IMR-90 (cell line): ENCODE data around the gene E4F1. TPM values are rescaled to one million over a fixed set of nuclear protein-coding genes. Genes with fewer than 3 reads are reported as not detected.

Experiments used
- ATAC-seq: fragments of 200-7000 bp; cut with Tn5 transposase; 2 replicates; pipeline ENCODE4 v1.9.1; 2020; ENCODE audit warnings: low read depth, mild to moderate bottlenecking, moderate library complexity
- BruUV-seq: library from RNA; stranded (reverse); fragments of 400-500 nt; replicated peaks from 2 replicates; lab custom pipeline; 2021; lab: Mats Ljungman, UMichigan
- CTCF ChIA-PET: fragments of 300-600 bp; formaldehyde crosslinking; extraction: SDS; loops from one replicate; lab custom pipeline; 2021; ENCODE audit warnings: antibody characterized with exemption; lab: Yijun Ruan, JAX
- POLR2A ChIA-PET: fragments of 300-600 bp; sonication (Branson Sonifier 250); formaldehyde crosslinking; loops from one replicate; lab custom pipeline; 2022; ENCODE audit warnings: antibody characterized with exemption; ENCODE audit not compliant: unreplicated experiment; lab: Charles Lee
- DNase-seq: peaks from one replicate; pipeline ENCODE4 v3.0.0; 2013
- H2AFZ ChIP-seq: replicated peaks from 2 replicates; pipeline ENCODE3; 2013; ENCODE audit warnings: low read length, mild to moderate bottlenecking; ENCODE audit not compliant: poor library complexity
- H2AK5ac ChIP-seq: 2 replicates; pipeline ENCODE4 v1.6.1; 2013; ENCODE audit warnings: low read depth, low read length, inconsistent platforms
- H2AK9ac ChIP-seq: replicated peaks from 2 replicates; pipeline ENCODE3; 2013; ENCODE audit warnings: mild to moderate bottlenecking, low read depth, low read length, moderate library complexity; ENCODE audit not compliant: poor library complexity
- H2BK120ac ChIP-seq: 2 replicates; pipeline ENCODE4 v1.6.1; 2013; ENCODE audit warnings: low read depth, low read length, inconsistent platforms
- H2BK15ac ChIP-seq: 3 replicates; pipeline ENCODE4 v1.6.1; 2013; ENCODE audit warnings: low read depth, low read length, inconsistent platforms
- H2BK20ac ChIP-seq: 2 replicates; pipeline ENCODE4 v1.6.1; 2013; ENCODE audit warnings: low read depth, mild to moderate bottlenecking, inconsistent platforms, low read length, moderate library complexity
- H2BK5ac ChIP-seq: 2 replicates; pipeline ENCODE4 v1.6.1; 2013; ENCODE audit warnings: mild to moderate bottlenecking, low read depth, low read length, inconsistent platforms; ENCODE audit not compliant: poor library complexity, severe bottlenecking
- H3K14ac ChIP-seq: replicated peaks from 2 replicates; pipeline ENCODE4 v1.6.1; 2013; ENCODE audit warnings: low read depth, low read length, inconsistent platforms
- H3K18ac ChIP-seq: 2 replicates; pipeline ENCODE4 v1.6.1; 2013; ENCODE audit warnings: low read depth, low read length, control low read depth
- H3K23ac ChIP-seq: 2 replicates; pipeline ENCODE4 v1.6.1; 2013; ENCODE audit warnings: low read depth, low read length, inconsistent platforms
- H3K27ac ChIP-seq: 2 replicates; pipeline ENCODE4 v1.5.1; 2013; ENCODE audit warnings: mild to moderate bottlenecking, control low read depth, low read length; ENCODE audit not compliant: insufficient read depth
- H3K27me3 ChIP-seq: 2 replicates; pipeline ENCODE4 v1.6.1; 2013; ENCODE audit warnings: low read length; ENCODE audit not compliant: control insufficient read depth, insufficient read depth
- H3K36me3 ChIP-seq: 2 replicates; pipeline ENCODE4 v1.6.1; 2013; ENCODE audit warnings: low read length, mixed read lengths; ENCODE audit not compliant: control insufficient read depth, insufficient read depth
- H3K4ac ChIP-seq: 2 replicates; pipeline ENCODE4 v1.6.1; 2013; ENCODE audit warnings: low read depth, low read length, inconsistent platforms
- H3K4me1 ChIP-seq: 2 replicates; pipeline ENCODE4 v1.6.1; 2013; ENCODE audit warnings: low read length, mixed read lengths; ENCODE audit not compliant: control insufficient read depth, insufficient read depth
- H3K4me2 ChIP-seq: 2 replicates; pipeline ENCODE4 v1.6.1; 2013; ENCODE audit warnings: low read depth, mild to moderate bottlenecking, control low read depth, low read length, moderate library complexity
- H3K4me3 ChIP-seq: 2 replicates; pipeline ENCODE4 v1.5.1; 2013; ENCODE audit warnings: low read depth, mild to moderate bottlenecking, control low read depth, low read length, moderate library complexity; ENCODE audit not compliant: insufficient read depth
- H3K56ac ChIP-seq: 2 replicates; pipeline ENCODE4 v1.6.1; 2013; ENCODE audit warnings: low read length, inconsistent platforms; ENCODE audit not compliant: insufficient read depth; ENCODE audit errors: extremely low read depth
- H3K79me1 ChIP-seq, 2 experiments: 2 replicates each; pipeline ENCODE4 v1.6.1; 2013; ENCODE audit warnings: low read length in 2 of 2, inconsistent platforms in 1 of 2, low read depth in 1 of 2
- H3K9ac ChIP-seq: 2 replicates; pipeline ENCODE4 v1.6.1; 2013; ENCODE audit warnings: low read depth, low read length, control low read depth
- H3K9me1 ChIP-seq: 2 replicates; pipeline ENCODE4 v1.6.1; 2013; ENCODE audit warnings: low read length, inconsistent platforms; ENCODE audit not compliant: insufficient read depth
- H3K9me3 ChIP-seq: 2 replicates; pipeline ENCODE4 v1.6.1; 2013; ENCODE audit warnings: low read length; ENCODE audit not compliant: control insufficient read depth, insufficient read depth
- H4K20me1 ChIP-seq: 2 replicates; pipeline ENCODE4 v1.6.1; 2013; ENCODE audit warnings: low read length, inconsistent platforms; ENCODE audit not compliant: insufficient read depth
- H4K5ac ChIP-seq: 2 replicates; pipeline ENCODE4 v1.6.1; 2013; ENCODE audit warnings: mild to moderate bottlenecking, low read depth, low read length, control low read depth
- H4K8ac ChIP-seq, 2 experiments: 2 replicates each; pipeline ENCODE4 v1.6.1; 2013; ENCODE audit warnings: low read depth in 2 of 2, low read length in 2 of 2, control low read depth in 1 of 2, inconsistent platforms in 1 of 2
- H4K91ac ChIP-seq: 2 replicates; pipeline ENCODE4 v1.6.1; 2013; ENCODE audit warnings: low read depth, low read length, inconsistent platforms; ENCODE audit not compliant: insufficient read depth
- BHLHE40 ChIP-seq: fragments of 150-350 bp; IDR thresholded peaks from 2 replicates; pipeline ENCODE4 v1.6.1; 2016; ENCODE audit warnings: mild to moderate bottlenecking, low read depth, low read length
- CEBPB ChIP-seq: IDR thresholded peaks from 2 replicates; pipeline ENCODE4 v1.6.1; 2012; ENCODE audit warnings: low read depth, low read length, improper control_type of control experiment
- FOS ChIP-seq: fragments of 150-350 bp; IDR thresholded peaks from 2 replicates; pipeline ENCODE4 v1.6.1; 2016; ENCODE audit warnings: low read depth, low read length
- NFE2L2 ChIP-seq: fragments of 150-350 bp; IDR thresholded peaks from 2 replicates; pipeline ENCODE4 v1.6.1; 2016; ENCODE audit warnings: low read depth, mild to moderate bottlenecking, low read length
- POLR2A ChIP-seq: IDR thresholded peaks from 2 replicates; pipeline ENCODE4 v1.6.1; 2012; ENCODE audit warnings: mild to moderate bottlenecking, low read depth, low read length
- USF2 ChIP-seq: fragments of 150-350 bp; IDR thresholded peaks from 2 replicates; pipeline ENCODE4 v1.6.1; 2017; ENCODE audit warnings: mild to moderate bottlenecking, antibody characterized with exemption, low read length, low read depth
- WGBS, 2 experiments: methylation state at CpG; one replicate each; pipeline versions ENCODE4 v1.1.5 to v1.1.7; 2013; ENCODE audit warnings: missing lambda C conversion rate in 2 of 2; ENCODE audit not compliant: insufficient read length in 1 of 2; ENCODE audit errors: extremely low coverage in 2 of 2; 5-methylcytosine and 5-hydroxymethylcytosine counted together
- dilution Hi-C: fragments of 300-500 bp; cut with HindIII; formaldehyde crosslinking; loops from one replicate; pipeline ENCODE4 v1.14.3; 2018; ENCODE audit warnings: low sequenced_read_pairs; ENCODE audit not compliant: unreplicated experiment
- in situ Hi-C: fragments of 300-500 bp; cut with MboI; formaldehyde crosslinking; loops from 3 replicates; pipeline ENCODE4 v1.14.3; 2019; ENCODE audit warnings: low sequenced_read_pairs, inconsistent platforms, mixed read lengths
- intact Hi-C: fragments of 100-400 bp; cut with micrococcal nuclease; formaldehyde crosslinking; loops from 2 replicates; pipeline ENCODE4 v1.10.0; 2022
- polyA plus RNA-seq, 3 experiments: library from polyadenylated mRNA; depleted of rRNA; stranded (reverse); fragments of >200 nt; gene quantifications; 2 replicates each; pipeline ENCODE4 v1.2.3, GENCODE V29; 2012; ENCODE audit warnings: low replicate concordance in 1 of 3
- total RNA-seq: library from RNA; depleted of rRNA; stranded (reverse); fragments of >200 nt; gene quantifications from 2 replicates; pipeline ENCODE4 v1.2.3, GENCODE V29; 2012
- TF ChIP-seq, protein P1 (sequence below): fragments of 150-350 bp; IDR thresholded peaks from 2 replicates; pipeline ENCODE4 v1.6.1; 2016; ENCODE audit warnings: low read depth, mild to moderate bottlenecking, low read length, moderate library complexity, borderline replicate concordance

The E4F1 gene
- total and polyA plus RNA-seq, 2 of the 4 experiments (the other 2 are of a cell fraction), result 13.1 to 33.0 TPM

- Histone ChIP-seq H2BK20ac (no peak overlapping the region), H2BK120ac (no peak overlapping the region), H3K4ac (no peak overlapping the region), H3K79me1 (no peaks in the 10 kb centered on the region), H2AK9ac (no peak overlapping the region), H4K91ac (no peak overlapping the region), H3K4me3 (no peak overlapping the region), H3K14ac (no peak overlapping the region), H3K36me3 (no peaks in the 10 kb centered on the region), H3K9ac (no peak overlapping the region), H2AK5ac (no peak overlapping the region), H3K4me1 (no peaks in the 10 kb centered on the region), H3K23ac (no peak overlapping the region), H2BK15ac (no peak overlapping the region), H3K18ac (no peak overlapping the region), H3K9me1 (peaks cover 3% of the 10 kb centered on the region; the same call in 1 of the 2 replicates), H3K4me2 (no peak overlapping the region), H2AFZ (no peak overlapping the region), H4K5ac (no peak overlapping the region), H3K27me3 (peaks cover 1% of the 10 kb centered on the region), H3K27ac (no peak overlapping the region), H3K9me3 (no peaks in the 10 kb centered on the region), H4K8ac (no peak overlapping the region), H3K56ac (no peak overlapping the region), H2BK5ac (no peak overlapping the region), H4K20me1 (no peaks in the 10 kb centered on the region)
- 87% methylated on average over 3 of the region's 8 CpGs; no CpG with 5 or more reads in 1 of the 2 experiments for WGBS, 2 experiments
- DNase-seq (no peak), ATAC-seq (no peak)
- ChIA-PET CTCF (no interaction called here), POLR2A (no interaction called here)
- intact Hi-C loops (no loop called here), dilution Hi-C loops (no loop called here), in situ Hi-C loops (no loop called here)
- BruUV-seq, result no TSS peak
- TF ChIP-seq NFE2L2 (no peak), BHLHE40 (no peak), CEBPB (no peak), USF2 (no peak), POLR2A (no peak), FOS (no peak)
- TF ChIP-seq, protein P1, sequence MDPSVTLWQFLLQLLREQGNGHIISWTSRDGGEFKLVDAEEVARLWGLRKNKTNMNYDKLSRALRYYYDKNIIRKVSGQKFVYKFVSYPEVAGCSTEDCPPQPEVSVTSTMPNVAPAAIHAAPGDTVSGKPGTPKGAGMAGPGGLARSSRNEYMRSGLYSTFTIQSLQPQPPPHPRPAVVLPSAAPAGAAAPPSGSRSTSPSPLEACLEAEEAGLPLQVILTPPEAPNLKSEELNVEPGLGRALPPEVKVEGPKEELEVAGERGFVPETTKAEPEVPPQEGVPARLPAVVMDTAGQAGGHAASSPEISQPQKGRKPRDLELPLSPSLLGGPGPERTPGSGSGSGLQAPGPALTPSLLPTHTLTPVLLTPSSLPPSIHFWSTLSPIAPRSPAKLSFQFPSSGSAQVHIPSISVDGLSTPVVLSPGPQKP, result no peak
Measured at GRCh38 chr16:2188395-2188794, 35.0 kb upstream of the E4F1 start.
